Esophagus mucosa (tissue), 1 donor: ENCODE data around the gene PSMD8. TPM values are rescaled to one million over a fixed set of nuclear protein-coding genes. Genes with fewer than 3 reads are reported as not detected.
"Not testable (repeated sequence)": the region's sequence is repeated elsewhere in the genome, so short reads cannot be mapped to it uniquely, and the experiment has no call there.

Experiments
- ATAC-seq: fragments of 200-7000 bp; cut with Tn5 transposase; one replicate; pipeline ENCODE4 v1.9.1; 2020
- total RNA-seq: library from RNA; stranded (reverse); gene quantifications from one replicate; pipeline ENCODE4 v1.2.4, GENCODE V29; 2023
- donor health status: DM: yes; HTN: yes; CAD: no.

The PSMD8 gene
- total RNA-seq, 1 donor from 2014 or later = 154 TPM

DNA sequence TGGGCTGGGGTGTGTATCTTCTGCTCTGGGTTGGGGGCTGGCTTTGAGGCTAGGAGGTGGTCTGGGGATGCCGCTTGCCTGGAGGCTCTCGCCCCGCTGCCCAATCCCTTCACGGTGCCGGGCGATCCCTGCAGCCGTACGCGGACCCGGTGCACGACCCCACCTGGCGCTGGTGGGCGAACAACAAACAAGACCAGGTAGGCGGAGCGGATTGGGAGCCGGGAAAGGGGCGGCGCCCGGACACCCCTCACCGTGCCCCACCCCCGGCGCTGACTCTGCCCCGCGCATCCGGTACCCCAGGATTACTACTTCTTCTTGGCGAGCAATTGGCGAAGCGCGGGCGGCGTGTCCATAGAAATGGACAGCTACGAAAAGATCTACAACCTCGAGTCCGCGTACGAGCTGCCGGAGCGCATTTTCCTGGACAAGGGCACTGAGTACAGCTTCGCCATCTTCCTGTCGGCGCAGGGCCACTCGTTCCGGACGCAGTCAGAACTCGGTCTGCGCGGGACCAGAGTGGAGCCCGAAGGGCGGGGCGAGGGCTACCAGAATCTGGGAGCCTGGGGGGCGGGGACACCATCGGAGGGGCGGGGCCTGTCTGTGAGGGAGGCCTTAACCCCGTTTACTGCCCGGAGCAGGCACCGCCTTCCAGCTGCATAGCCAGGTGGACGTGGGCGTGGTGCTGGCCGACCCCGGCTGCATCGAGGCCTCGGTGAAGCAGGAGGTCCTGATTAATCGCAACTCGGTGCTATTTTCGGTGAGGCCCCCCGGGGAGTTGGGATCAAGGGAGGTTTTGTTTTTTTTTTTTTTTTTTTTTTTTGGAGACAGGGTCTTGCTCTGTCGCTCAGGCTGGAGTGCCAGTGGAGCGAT lies 12.1 kb upstream of the PSMD8 start:
- ATAC-seq = peak; percentile 88

DNA sequence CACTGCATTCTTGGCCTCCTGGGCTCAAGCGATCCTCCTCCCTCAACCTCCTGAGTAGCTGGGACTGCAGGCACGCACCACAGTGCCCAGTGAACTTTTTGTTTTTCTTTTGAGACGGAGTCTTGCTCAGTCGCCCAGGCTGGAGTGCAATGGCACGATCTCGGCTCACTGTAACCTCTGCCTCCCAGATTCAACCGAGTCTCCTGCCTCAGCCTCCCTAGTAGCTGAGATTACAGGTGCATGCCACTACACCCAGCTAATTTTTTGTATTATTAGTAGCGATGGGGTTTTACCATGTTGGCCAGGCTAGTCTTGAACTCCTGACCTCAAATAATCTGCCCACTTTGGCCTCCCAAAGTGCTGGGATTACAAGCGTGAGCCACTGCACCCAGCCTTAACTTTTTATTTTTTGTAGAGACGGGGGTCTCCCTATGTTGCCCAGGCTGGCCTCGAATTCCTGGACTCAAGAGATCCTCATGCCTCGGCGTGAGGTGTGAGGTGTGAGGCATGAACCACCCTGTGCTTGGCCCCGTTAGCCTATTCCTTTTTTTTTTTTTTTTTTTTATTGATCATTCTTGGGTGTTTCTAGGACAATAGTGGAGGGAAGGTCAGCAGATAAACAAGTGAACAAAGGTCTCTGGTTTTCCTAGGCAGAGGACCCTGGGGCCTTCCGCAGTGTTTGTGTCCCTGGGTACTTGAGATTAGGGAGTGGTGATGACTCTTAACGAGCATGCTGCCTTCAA lies 11.3 kb upstream of the PSMD8 start:
- not testable (repeated sequence) for ATAC-seq

DNA sequence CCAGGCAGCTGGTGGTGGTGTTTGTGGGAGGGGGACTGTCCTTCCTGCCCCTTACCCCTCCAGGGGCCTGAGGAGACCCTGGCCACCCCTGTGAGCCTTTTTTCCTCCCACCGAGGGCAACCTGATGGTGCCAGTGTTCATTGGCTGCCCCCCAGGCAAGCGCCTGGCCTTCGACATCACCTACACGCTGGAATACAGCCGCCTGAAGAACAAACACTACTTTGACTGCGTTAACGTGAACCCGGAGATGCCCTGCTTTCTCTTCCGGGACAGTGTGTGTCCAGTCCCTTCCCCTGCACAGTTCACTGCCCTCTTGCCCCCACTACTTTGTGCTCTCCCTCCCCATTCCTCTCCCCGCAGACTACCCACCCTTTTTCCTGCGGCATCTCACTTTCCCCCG lies 7.3 kb upstream of the PSMD8 start:
- no peak for ATAC-seq

DNA sequence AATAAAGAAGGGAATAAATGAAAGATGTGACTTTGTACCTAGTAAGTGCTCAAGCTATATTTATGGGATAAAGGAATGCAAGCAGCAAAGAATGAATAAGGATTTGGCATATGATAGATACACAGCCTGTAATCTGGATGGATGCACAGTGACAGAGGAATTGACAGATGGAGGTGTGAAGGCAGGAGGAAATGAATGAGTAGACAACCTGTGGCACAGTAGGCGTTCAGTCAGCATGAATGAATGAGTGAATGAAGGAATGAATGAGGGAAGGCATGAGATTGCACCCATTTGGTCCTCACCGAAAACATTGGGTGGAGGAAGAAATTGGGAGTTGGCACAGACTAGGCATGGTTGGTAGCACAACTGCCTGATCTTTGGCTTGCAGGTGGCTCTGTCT lies 4.8 kb upstream of the PSMD8 start:
- ATAC-seq = no peak

DNA sequence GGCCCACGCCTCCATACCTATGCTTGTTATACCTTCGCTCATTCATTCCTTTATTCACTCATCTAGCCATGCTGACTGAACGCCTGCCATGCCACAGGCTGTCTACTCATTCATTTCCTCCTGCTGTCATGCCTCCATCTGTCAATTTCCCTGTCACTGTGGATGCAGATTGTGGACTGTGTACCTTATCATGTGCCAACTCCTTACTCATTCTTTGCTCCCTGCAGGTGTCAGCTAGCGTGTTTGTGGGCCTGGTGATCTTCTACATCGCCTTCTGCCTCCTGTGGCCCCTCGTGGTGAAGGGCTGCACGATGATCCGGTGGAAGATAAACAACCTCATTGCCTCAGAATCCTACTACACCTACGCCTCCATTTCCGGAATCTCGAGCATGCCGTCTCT lies 4.1 kb upstream of the PSMD8 start:
- ATAC-seq = no peak

DNA sequence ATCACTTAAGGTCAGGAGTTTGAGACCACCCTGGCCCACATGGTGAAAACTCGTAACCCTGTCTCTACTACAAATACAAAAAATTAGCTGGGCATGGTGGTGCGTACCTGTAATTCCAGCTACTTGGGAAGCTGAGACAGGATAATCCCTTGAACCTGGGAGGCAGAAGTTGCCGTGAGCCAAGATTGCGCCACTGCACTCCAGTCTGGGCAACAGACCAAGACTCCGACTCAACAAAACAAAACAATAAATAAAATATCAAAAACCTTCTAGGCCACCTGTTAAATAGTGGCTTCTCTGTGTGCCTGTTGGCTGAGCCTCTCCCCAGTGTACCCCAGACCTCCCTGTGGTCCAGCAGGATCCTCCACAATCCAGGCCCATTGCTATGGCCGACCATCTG lies 3.3 kb upstream of the PSMD8 start:
- no peak for ATAC-seq

DNA sequence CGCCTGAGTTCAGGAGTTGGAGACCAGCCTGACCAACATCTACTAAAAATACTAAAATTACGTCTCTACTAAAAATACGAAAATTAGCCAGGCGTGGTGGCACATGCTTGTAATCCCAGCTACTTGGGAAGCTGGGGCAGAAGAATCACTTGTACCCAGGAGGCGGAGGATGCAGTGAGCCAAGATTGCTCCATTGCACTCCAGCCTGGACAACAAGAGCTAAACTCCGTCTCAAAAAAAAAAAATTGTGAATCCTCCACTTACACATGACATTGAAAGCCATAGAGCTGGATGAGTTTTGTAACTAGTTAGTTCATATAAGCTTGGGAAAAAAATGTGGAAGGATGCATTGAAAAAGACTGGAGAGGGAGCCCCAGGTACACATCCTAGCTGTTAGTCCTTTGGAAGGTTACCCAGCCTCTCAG lies 452 bp upstream of the PSMD8 start:
- no peak for ATAC-seq

DNA sequence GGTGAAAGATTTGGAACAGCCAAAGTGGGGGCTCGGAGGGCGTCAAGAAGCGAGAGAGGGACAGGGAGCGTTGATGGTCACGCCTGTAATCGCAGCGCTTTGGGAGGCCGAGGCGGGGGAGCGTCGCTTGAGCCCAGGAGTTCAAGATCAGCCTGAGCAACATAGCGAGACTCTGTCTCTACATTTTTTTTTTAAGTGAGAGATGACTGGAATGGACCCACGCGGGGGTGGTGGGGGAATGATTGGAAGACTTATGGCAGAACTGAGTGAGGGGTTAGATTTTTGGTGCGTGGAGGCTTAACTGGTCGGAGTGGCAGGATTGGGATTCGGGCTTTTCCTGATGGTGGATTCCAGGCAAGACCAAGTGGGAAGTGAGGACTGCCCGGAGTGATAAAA lies 725 bp downstream of the PSMD8 start:
- peak; percentile 6 for ATAC-seq

DNA sequence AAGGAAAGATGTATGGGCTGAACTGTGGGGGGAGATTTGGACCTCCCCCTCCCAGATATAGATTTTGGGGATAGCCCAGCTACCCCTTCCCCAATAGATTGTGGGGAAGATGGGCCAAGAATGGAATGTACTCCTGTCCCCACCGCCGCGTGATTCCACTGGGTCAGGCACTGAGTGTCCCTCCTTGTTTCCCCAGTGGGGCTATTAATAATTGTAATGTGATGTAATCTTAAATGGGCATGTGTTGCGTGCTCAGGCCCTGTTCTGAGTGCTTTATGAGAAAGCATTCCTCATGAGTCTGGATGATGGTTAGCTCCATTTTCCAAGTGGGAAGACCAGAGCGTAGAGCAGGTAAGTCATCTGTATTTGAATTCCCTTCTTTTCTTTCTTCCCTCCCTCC lies 1.4 kb downstream of the PSMD8 start:
- no peak for ATAC-seq

DNA sequence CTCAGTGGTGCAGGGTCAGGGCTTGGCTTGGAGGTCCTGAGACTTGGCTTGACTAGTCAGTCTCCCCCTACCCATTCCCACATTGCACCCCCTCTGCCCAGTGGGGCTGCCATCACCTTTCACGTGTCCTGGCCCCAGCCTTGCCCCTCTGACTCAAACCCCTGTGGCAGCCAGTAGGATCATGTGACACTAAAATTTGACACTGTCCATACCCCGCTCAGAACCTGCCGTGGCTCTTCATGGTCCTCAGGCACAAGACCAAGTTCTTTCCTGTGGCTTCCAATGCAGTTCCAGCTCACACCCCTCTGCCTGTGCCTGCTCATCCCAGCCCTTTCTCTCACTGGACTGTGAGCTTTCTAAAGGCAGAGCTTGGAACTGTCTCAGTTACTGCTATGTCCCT lies 2.2 kb downstream of the PSMD8 start:
- ATAC-seq = no peak

DNA sequence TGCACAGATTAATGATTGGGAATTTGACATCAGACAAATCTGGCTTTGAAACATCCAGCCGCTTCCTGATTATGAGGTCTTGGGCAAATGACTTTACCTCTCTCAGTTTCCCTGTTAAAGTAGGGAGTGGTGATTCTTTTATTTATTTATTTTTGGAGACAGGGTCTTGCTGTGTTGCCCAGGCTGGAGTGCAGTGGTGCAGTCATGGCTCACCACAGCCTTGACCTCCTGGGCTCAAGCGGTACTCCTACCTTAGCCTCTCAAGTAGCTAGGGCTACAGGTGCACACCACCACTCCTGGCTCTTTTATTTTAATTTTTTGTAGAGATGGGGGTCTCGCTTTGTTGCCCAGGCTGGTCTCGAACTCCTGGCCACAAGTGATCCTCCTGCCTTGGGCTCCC lies 2.7 kb downstream of the PSMD8 start:
- ATAC-seq = no peak

DNA sequence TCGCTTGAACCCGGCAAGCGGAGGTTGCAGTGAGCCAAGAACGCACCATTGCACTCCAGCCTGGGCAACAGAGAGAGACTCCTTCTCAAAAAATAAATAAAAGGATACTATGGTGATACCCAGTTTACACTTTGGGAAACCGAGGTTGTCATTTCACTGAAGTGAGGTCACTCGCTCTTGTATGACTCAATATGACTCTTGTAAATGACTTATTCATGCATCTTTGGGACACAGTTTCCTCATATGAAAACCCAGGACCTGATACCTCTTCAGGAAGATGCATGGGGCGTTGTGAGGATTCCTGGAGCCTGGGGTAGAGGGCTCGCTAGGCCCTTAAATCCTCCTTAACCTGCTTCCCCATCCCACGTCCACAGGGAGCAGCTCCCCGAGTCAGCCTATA lies 4.5 kb downstream of the PSMD8 start:
- no peak for ATAC-seq

DNA sequence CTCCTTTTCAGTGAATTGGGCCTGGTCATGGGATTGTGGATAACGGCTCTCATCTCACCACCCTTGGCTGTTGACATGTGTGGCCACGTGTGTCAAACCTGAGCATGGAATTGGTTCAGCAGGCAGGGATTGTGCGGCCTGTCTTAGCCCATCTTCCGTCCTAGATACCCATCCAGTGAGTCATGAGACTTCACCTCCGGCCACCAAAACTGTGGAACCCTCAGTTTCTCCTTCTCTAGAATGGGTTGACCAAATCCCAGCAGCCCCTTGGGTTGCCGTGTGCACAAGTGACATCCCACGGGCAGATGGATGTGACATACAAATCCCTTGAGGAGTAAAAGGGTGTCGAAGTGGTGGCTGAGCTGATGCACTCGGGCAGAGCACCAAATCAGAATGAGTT lies 6.8 kb downstream of the PSMD8 start:
- no peak for ATAC-seq

DNA sequence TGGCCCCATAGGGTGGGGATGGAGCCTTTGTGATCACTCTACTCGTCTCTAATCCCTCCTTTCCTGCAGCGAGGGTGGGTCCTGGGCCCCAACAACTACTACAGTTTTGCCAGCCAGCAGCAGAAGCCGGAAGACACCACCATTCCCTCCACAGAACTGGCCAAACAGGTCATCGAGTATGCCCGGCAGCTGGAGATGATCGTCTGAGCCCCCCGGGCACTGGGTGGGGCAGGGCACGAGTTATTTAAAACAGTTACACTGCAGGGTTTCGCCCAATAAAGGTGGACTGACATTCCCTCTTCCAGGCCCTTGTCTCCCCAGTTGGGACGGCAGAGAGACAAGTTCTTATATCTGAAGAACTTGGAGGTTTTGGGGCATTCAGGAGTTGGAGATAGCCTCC lies 8.8 kb downstream of the PSMD8 start:
- ATAC-seq = no peak

DNA sequence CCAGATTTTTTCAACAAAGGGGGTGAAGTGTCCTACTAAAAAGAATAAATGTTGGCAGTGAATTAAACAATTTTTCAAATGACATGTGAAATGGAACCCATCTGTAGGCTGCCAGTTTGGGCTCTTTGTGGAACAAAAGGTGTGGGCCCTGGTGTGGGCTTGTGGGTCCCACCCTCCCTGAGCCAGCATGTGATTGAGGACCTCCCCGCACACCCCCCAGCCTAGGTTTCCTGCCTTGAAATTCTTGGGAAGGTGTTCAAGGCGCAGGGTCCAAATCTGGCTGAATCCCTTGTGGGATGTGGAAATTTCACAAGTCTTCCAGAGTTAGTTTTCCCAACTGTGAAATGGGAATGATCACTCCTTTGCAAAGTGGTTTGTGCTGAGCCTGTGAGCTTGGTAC lies 9.4 kb downstream of the PSMD8 start:
- no peak for ATAC-seq

DNA sequence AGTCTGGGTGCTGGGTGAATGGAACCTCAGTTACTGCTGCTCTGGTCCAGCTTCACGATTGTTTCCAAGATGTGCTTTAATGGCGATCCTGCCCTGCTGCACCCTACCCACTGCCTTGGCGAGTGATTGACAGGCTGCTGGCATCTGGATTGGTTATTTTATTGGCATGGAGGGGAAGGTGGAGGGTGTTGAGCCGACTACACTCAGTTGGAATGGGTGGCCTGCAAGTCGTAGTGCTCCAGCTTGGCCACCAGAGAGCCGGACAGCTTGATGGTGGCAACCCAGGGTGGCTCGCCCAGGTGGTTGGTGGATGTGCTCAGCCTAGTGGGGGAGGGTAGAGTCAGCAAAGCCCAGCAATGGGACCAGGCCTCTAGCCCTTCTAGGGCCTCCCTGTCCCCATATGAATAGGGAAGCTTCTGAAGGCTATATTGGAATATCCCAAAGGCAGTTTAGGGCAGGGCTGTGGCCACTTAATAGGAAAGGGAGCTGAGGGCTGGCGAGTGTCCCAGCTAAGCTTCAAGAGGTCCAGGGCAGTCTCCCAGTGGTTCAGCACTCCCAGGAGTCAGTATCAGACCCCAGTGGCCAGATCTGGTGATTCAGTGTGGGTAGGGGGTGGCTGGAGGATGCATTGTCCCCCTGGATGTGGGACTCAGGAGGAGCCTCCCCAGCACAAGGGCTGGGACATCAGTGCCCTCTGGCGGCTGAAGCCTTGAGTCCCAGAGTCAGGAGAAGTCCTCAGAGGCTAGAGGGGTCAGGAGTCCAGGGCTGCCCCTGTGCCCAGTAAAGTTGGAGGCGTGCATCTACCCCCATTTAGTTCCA lies 10.0 kb downstream of the PSMD8 start:
- no peak for ATAC-seq

DNA sequence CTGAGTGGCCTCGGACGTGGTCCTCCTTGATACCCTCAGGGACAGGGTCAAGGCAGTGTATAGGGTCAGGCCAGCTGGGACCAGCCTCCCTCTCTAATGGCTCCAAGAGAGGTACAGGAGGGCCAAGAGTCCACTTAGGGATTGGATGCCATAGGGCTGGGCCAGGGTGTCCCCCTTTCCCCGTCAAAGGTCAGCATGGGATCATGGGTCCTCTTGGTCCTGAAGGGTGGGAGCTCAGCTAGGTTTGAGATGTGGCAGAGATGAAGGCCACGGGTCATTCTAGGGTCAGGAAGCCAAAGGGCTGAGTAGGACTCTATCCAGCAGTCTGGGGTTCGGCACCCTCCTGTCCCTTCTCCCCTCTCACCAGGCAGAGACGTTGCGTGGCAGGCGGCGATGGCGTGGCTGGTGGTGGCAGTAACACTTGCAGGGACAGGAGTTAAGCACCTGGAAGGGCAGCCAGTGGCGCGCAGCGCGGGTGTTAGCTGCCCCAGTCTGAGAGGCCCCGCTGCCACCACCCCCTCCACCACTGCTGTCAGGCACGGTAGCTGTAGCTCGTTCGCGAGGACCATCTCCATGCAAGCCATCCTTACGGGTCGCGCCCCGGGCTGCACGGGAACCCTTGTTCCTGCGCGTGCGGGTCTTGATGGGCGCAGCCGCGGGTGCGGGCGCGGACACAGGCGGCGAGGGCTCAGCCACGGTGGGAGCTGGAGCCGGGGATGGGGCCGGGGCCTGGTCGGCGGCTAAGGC lies 10.9 kb downstream of the PSMD8 start:
- no peak for ATAC-seq

DNA sequence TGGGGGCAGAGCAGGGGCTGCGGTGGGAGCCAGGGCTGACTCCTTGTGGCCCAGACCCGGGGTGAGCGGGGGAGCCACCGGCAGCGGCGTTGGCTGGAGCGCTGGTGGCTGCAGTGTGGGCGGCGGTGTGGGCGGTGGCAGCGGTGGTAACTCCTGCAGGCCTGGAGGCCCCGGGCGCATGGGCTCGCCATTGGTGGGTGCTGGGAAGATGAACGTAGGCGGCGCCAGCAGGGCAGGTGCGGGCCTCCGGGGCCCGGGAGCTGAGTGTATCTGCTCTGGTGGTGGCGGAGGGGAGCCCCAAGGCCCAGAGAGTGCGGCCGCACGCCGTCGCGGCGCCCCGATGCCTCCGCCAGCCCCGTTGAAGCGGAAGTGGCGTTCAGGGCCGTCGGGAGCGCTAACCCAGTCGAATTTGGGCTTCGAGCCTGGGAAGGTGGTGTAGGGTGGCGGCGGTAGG lies 11.5 kb downstream of the PSMD8 start:
- ATAC-seq = no peak

DNA sequence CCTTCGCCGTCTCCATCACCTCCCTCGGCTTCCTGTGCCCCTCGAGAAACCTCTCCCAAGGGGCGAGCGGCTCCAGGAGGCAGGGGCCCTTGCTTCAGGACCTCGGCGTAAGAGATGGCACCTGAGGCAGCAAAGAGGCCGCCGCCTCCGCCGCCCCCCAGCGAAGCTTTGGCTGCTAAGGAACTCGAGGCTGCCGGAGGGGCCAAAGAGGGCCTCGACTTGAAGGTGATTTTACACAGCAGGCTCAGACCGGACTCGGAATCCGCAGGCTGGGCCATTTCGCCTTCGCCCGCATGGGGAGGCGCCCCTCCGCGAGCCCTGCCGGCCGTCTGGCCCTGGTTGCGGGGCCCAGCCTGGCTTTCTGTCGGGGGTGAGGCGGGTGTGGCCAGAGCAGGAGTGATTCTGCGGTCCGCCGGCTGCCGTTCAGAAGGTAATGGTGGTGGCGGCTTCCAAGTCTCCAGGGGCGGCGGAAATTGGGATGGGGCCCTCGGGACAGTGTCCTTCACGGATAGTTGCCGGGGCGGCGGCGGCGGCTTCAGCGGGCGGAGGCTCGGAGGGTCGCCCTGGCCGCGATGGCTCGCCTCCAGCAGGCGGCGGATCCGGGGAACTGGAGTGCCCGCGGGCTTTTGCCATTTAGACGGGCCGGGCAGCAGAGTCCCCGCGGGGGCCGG lies 12.1 kb downstream of the PSMD8 start:
- ATAC-seq = no peak

DNA sequence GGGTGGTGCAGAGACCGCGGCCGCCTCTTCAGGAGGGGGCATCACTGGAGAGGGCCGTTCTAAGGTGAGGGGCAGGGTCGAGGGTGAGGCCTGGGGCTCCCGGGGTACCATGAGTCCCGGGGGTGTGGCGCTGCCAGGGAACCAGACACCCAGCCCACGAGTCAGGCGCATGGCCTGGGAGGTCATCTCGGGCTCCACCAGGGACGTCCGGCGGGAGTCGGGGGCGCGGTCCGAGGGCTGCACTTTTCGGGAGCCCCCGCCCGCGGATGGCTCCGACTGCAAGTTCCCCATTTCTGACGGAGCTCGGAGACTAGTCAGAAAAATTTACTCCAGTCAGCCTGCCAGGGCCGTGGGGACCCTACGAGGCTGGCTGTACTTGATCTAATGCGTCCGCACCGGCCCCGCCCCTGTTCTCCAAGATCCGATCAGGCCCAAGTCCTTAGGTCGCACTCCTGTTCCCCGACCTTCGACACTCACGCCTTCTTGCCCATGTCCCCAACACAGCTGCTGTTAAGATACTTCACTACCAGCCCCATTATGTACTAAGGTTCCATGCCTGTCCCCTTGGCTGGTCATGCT lies 12.7 kb downstream of the PSMD8 start:
- ATAC-seq = peak; percentile 1
